HEK293 (cell line): Measurements from ENCODE around the gene C17orf113.

ENCODE experiments used
- ZNF274 ChIP-seq, 2 experiments: fragments of 200-500 bp in 1 of 2; fragments of 450-650 bp in 1 of 2; sonication (Bioruptor generic) in 1 of 2; formaldehyde crosslinking in 1 of 2; IDR thresholded peaks; 2 replicates each; pipeline versions ENCODE4 v1.5.1 to v1.6.1; 2014 to 2016; ENCODE audit warnings: borderline replicate concordance in 1 of 2, inconsistent platforms in 1 of 2, low read length in 1 of 2, missing biosample characterization in 1 of 2, missing genetic modification characterization in 1 of 2
- ZNF768 ChIP-seq: fragments of 450-650 bp; formaldehyde crosslinking; IDR thresholded peaks from 2 replicates; pipeline ENCODE4 v1.5.1; 2018; ENCODE audit warnings: missing biosample characterization, mild to moderate bottlenecking, missing genetic modification characterization
- TF ChIP-seq, protein P1 (sequence below): fragments of 450-650 bp; formaldehyde crosslinking; IDR thresholded peaks from 2 replicates; pipeline ENCODE4 v1.5.1; 2016; ENCODE audit warnings: missing biosample characterization, missing genetic modification characterization

DNA sequence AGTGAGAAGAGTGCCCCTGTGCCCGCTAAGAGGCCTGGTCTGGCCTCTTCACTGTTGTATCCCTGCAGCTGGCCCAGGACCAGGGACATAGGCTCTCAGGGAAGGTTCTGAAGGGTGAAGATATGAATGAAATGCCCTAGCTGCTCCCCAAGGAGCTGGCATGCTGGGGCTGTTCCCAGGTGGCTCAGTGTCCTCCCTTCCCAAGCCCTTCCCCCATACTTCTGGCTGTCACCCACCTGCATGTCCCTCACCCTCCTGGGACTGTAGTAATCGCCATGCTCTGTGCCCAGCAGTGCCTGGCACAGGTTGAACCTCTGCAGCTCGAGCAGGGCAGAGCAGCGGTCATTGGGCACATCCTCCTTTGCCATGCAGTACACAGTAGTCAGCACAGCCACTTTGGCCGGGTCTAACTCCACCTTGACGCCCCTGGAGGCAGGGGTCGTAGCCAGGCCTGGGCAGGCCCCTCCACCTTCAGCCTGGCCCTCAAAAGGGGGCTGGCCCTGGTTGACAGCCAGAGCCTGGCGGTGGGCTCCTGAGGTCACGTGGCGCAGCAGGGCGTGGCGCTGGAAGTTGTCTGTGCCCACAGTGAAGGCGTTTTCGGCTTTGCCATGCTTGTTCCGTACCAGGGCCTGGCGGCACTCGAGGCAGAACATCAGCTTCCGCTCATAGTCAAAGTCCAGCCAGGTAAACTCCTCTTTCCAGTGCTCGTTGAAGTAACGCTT is 7.6 kb downstream of the C17orf113 start:
- no peak for TF ChIP-seq ZNF768
- no peak for TF ChIP-seq ZNF274 (IDR thresholded peaks at IDR 0.05; ENCODE audit: low read length)
- no peak for TF ChIP-seq ZNF274 (tag by site-specific recombination; IDR thresholded peaks at IDR 0.05; ENCODE audit: borderline replicate concordance)
- TF ChIP-seq, protein P1, sequence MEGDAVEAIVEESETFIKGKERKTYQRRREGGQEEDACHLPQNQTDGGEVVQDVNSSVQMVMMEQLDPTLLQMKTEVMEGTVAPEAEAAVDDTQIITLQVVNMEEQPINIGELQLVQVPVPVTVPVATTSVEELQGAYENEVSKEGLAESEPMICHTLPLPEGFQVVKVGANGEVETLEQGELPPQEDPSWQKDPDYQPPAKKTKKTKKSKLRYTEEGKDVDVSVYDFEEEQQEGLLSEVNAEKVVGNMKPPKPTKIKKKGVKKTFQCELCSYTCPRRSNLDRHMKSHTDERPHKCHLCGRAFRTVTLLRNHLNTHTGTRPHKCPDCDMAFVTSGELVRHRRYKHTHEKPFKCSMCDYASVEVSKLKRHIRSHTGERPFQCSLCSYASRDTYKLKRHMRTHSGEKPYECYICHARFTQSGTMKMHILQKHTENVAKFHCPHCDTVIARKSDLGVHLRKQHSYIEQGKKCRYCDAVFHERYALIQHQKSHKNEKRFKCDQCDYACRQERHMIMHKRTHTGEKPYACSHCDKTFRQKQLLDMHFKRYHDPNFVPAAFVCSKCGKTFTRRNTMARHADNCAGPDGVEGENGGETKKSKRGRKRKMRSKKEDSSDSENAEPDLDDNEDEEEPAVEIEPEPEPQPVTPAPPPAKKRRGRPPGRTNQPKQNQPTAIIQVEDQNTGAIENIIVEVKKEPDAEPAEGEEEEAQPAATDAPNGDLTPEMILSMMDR, result no peak
